IMR-90 (cell line): Measurements from ENCODE around the gene CYB5R2. TPM values are rescaled to one million over a fixed set of nuclear protein-coding genes. Genes with fewer than 3 reads are reported as not detected.

Experiments used
- ATAC-seq: fragments of 200-7000 bp; cut with Tn5 transposase; 2 replicates; pipeline ENCODE4 v1.9.1; 2020; ENCODE audit warnings: low read depth, mild to moderate bottlenecking, moderate library complexity
- BruUV-seq: library from RNA; stranded (reverse); fragments of 400-500 nt; replicated peaks from 2 replicates; lab custom pipeline; 2021; lab: Mats Ljungman, UMichigan
- CTCF ChIA-PET: fragments of 300-600 bp; formaldehyde crosslinking; extraction: SDS; loops from one replicate; lab custom pipeline; 2021; ENCODE audit warnings: antibody characterized with exemption; lab: Yijun Ruan, JAX
- POLR2A ChIA-PET: fragments of 300-600 bp; sonication (Branson Sonifier 250); formaldehyde crosslinking; loops from one replicate; lab custom pipeline; 2022; ENCODE audit warnings: antibody characterized with exemption; ENCODE audit not compliant: unreplicated experiment; lab: Charles Lee
- DNase-seq: peaks from one replicate; pipeline ENCODE4 v3.0.0; 2013
- H2AFZ ChIP-seq: replicated peaks from 2 replicates; pipeline ENCODE3; 2013; ENCODE audit warnings: low read length, mild to moderate bottlenecking; ENCODE audit not compliant: poor library complexity
- H2AK5ac ChIP-seq: 2 replicates; pipeline ENCODE4 v1.6.1; 2013; ENCODE audit warnings: low read depth, low read length, inconsistent platforms
- H2AK9ac ChIP-seq: replicated peaks from 2 replicates; pipeline ENCODE3; 2013; ENCODE audit warnings: mild to moderate bottlenecking, low read depth, low read length, moderate library complexity; ENCODE audit not compliant: poor library complexity
- H2BK120ac ChIP-seq: 2 replicates; pipeline ENCODE4 v1.6.1; 2013; ENCODE audit warnings: low read depth, low read length, inconsistent platforms
- H2BK15ac ChIP-seq: 3 replicates; pipeline ENCODE4 v1.6.1; 2013; ENCODE audit warnings: low read depth, low read length, inconsistent platforms
- H2BK20ac ChIP-seq: 2 replicates; pipeline ENCODE4 v1.6.1; 2013; ENCODE audit warnings: low read depth, mild to moderate bottlenecking, inconsistent platforms, low read length, moderate library complexity
- H2BK5ac ChIP-seq: 2 replicates; pipeline ENCODE4 v1.6.1; 2013; ENCODE audit warnings: mild to moderate bottlenecking, low read depth, low read length, inconsistent platforms; ENCODE audit not compliant: poor library complexity, severe bottlenecking
- H3K14ac ChIP-seq: replicated peaks from 2 replicates; pipeline ENCODE4 v1.6.1; 2013; ENCODE audit warnings: low read depth, low read length, inconsistent platforms
- H3K18ac ChIP-seq: 2 replicates; pipeline ENCODE4 v1.6.1; 2013; ENCODE audit warnings: low read depth, low read length, control low read depth
- H3K23ac ChIP-seq: 2 replicates; pipeline ENCODE4 v1.6.1; 2013; ENCODE audit warnings: low read depth, low read length, inconsistent platforms
- H3K27ac ChIP-seq: 2 replicates; pipeline ENCODE4 v1.5.1; 2013; ENCODE audit warnings: mild to moderate bottlenecking, control low read depth, low read length; ENCODE audit not compliant: insufficient read depth
- H3K27me3 ChIP-seq: 2 replicates; pipeline ENCODE4 v1.6.1; 2013; ENCODE audit warnings: low read length; ENCODE audit not compliant: control insufficient read depth, insufficient read depth
- H3K36me3 ChIP-seq: 2 replicates; pipeline ENCODE4 v1.6.1; 2013; ENCODE audit warnings: low read length, mixed read lengths; ENCODE audit not compliant: control insufficient read depth, insufficient read depth
- H3K4ac ChIP-seq: 2 replicates; pipeline ENCODE4 v1.6.1; 2013; ENCODE audit warnings: low read depth, low read length, inconsistent platforms
- H3K4me1 ChIP-seq: 2 replicates; pipeline ENCODE4 v1.6.1; 2013; ENCODE audit warnings: low read length, mixed read lengths; ENCODE audit not compliant: control insufficient read depth, insufficient read depth
- H3K4me2 ChIP-seq: 2 replicates; pipeline ENCODE4 v1.6.1; 2013; ENCODE audit warnings: low read depth, mild to moderate bottlenecking, control low read depth, low read length, moderate library complexity
- H3K4me3 ChIP-seq: 2 replicates; pipeline ENCODE4 v1.5.1; 2013; ENCODE audit warnings: low read depth, mild to moderate bottlenecking, control low read depth, low read length, moderate library complexity; ENCODE audit not compliant: insufficient read depth
- H3K56ac ChIP-seq: 2 replicates; pipeline ENCODE4 v1.6.1; 2013; ENCODE audit warnings: low read length, inconsistent platforms; ENCODE audit not compliant: insufficient read depth; ENCODE audit errors: extremely low read depth
- H3K79me1 ChIP-seq, 2 experiments: 2 replicates each; pipeline ENCODE4 v1.6.1; 2013; ENCODE audit warnings: low read length in 2 of 2, inconsistent platforms in 1 of 2, low read depth in 1 of 2
- H3K9ac ChIP-seq: 2 replicates; pipeline ENCODE4 v1.6.1; 2013; ENCODE audit warnings: low read depth, low read length, control low read depth
- H3K9me1 ChIP-seq: 2 replicates; pipeline ENCODE4 v1.6.1; 2013; ENCODE audit warnings: low read length, inconsistent platforms; ENCODE audit not compliant: insufficient read depth
- H3K9me3 ChIP-seq: 2 replicates; pipeline ENCODE4 v1.6.1; 2013; ENCODE audit warnings: low read length; ENCODE audit not compliant: control insufficient read depth, insufficient read depth
- H4K20me1 ChIP-seq: 2 replicates; pipeline ENCODE4 v1.6.1; 2013; ENCODE audit warnings: low read length, inconsistent platforms; ENCODE audit not compliant: insufficient read depth
- H4K5ac ChIP-seq: 2 replicates; pipeline ENCODE4 v1.6.1; 2013; ENCODE audit warnings: mild to moderate bottlenecking, low read depth, low read length, control low read depth
- H4K8ac ChIP-seq, 2 experiments: 2 replicates each; pipeline ENCODE4 v1.6.1; 2013; ENCODE audit warnings: low read depth in 2 of 2, low read length in 2 of 2, control low read depth in 1 of 2, inconsistent platforms in 1 of 2
- H4K91ac ChIP-seq: 2 replicates; pipeline ENCODE4 v1.6.1; 2013; ENCODE audit warnings: low read depth, low read length, inconsistent platforms; ENCODE audit not compliant: insufficient read depth
- CTCF ChIP-seq: conservative IDR thresholded peaks from 2 replicates; pipeline ENCODE4 v1.5.1; 2012; ENCODE audit warnings: mild to moderate bottlenecking, low read depth, low read length, improper control_type of control experiment
- FOS ChIP-seq: fragments of 150-350 bp; IDR thresholded peaks from 2 replicates; pipeline ENCODE4 v1.6.1; 2016; ENCODE audit warnings: low read depth, low read length
- NFE2L2 ChIP-seq: fragments of 150-350 bp; IDR thresholded peaks from 2 replicates; pipeline ENCODE4 v1.6.1; 2016; ENCODE audit warnings: low read depth, mild to moderate bottlenecking, low read length
- RAD21 ChIP-seq: IDR thresholded peaks from 2 replicates; pipeline ENCODE4 v1.6.1; 2012; ENCODE audit warnings: low read length, improper control_type of control experiment
- RCOR1 ChIP-seq: IDR thresholded peaks from 2 replicates; pipeline ENCODE4 v1.6.1; 2012; ENCODE audit warnings: mild to moderate bottlenecking, low read length, improper control_type of control experiment; ENCODE audit not compliant: insufficient replicate concordance
- SMC3 ChIP-seq: fragments of 150-350 bp; IDR thresholded peaks from 2 replicates; pipeline ENCODE4 v1.6.1; 2016; ENCODE audit warnings: low read depth, mild to moderate bottlenecking, antibody characterized with exemption, low read length, moderate library complexity
- USF2 ChIP-seq: fragments of 150-350 bp; IDR thresholded peaks from 2 replicates; pipeline ENCODE4 v1.6.1; 2017; ENCODE audit warnings: mild to moderate bottlenecking, antibody characterized with exemption, low read length, low read depth
- WGBS, 2 experiments: methylation state at CpG; one replicate each; pipeline versions ENCODE4 v1.1.5 to v1.1.7; 2013; ENCODE audit warnings: missing lambda C conversion rate in 2 of 2; ENCODE audit not compliant: insufficient read length in 1 of 2; ENCODE audit errors: extremely low coverage in 2 of 2; 5-methylcytosine and 5-hydroxymethylcytosine counted together
- dilution Hi-C: fragments of 300-500 bp; cut with HindIII; formaldehyde crosslinking; loops from one replicate; pipeline ENCODE4 v1.14.3; 2018; ENCODE audit warnings: low sequenced_read_pairs; ENCODE audit not compliant: unreplicated experiment
- in situ Hi-C: fragments of 300-500 bp; cut with MboI; formaldehyde crosslinking; loops from 3 replicates; pipeline ENCODE4 v1.14.3; 2019; ENCODE audit warnings: low sequenced_read_pairs, inconsistent platforms, mixed read lengths
- intact Hi-C: fragments of 100-400 bp; cut with micrococcal nuclease; formaldehyde crosslinking; loops from 2 replicates; pipeline ENCODE4 v1.10.0; 2022
- polyA plus RNA-seq, 3 experiments: library from polyadenylated mRNA; depleted of rRNA; stranded (reverse); fragments of >200 nt; gene quantifications; 2 replicates each; pipeline ENCODE4 v1.2.3, GENCODE V29; 2012; ENCODE audit warnings: low replicate concordance in 1 of 3
- total RNA-seq: library from RNA; depleted of rRNA; stranded (reverse); fragments of >200 nt; gene quantifications from 2 replicates; pipeline ENCODE4 v1.2.3, GENCODE V29; 2012

Gene CYB5R2
- total and polyA plus RNA-seq, 2 of the 4 experiments (the other 2 are of a cell fraction): 4.5 to 4.7 TPM

- H3K36me3 ChIP-seq: no peaks in the 10 kb centered on the region
- CTCF ChIA-PET: interaction anchor here (1.0 kb wide), 1 partner anchor 42 kb away, joined by 3 read pairs; no protein-coding TSS in a partner anchor
Measured at GRCh38 chr11:7635708-7636107, 37.6 kb downstream of the CYB5R2 start.

More at GRCh38 chr11:7635708-7636107, 37.6 kb downstream of the CYB5R2 start:
- dilution Hi-C loops: no loop called here
- H4K91ac ChIP-seq: no peak overlapping the region
- H3K4me3 ChIP-seq: no peak overlapping the region
- no peak overlapping the region for H2BK15ac ChIP-seq
- no peak overlapping the region for H2BK20ac ChIP-seq
- no peak overlapping the region for H3K9ac ChIP-seq
- in situ Hi-C loops: no loop called here
- peaks cover 8% of the 10 kb centered on the region for H3K9me1 ChIP-seq
- no peak overlapping the region for H2AK5ac ChIP-seq
- H4K5ac ChIP-seq: no peak overlapping the region
- no peak overlapping the region for H2AK9ac ChIP-seq
- POLR2A ChIA-PET: no interaction called here
- no peak overlapping the region for H3K4ac ChIP-seq
- H4K20me1 ChIP-seq: no peaks in the 10 kb centered on the region
- no peak overlapping the region for H3K18ac ChIP-seq
- H3K79me1 ChIP-seq: no peaks in the 10 kb centered on the region
- H3K4me1 ChIP-seq: no peaks in the 10 kb centered on the region
- H3K27me3 ChIP-seq: no peaks in the 10 kb centered on the region
- no peak overlapping the region for H3K27ac ChIP-seq
- BruUV-seq: no TSS peak
- H3K14ac ChIP-seq: no peak overlapping the region
- no peak overlapping the region for H2BK120ac ChIP-seq
- ATAC-seq (no peak), DNase-seq (no peak)
- H3K4me2 ChIP-seq: no peak overlapping the region
- no peak overlapping the region for H3K56ac ChIP-seq
- no peak for TF ChIP-seq NFE2L2
- no peak for TF ChIP-seq RCOR1
- TF ChIP-seq RAD21: no peak
- TF ChIP-seq CTCF: no peak
- TF ChIP-seq FOS: no peak
- no peak for TF ChIP-seq USF2
- TF ChIP-seq SMC3: no peak
- no peak overlapping the region for H4K8ac ChIP-seq
- no peaks in the 10 kb centered on the region for H3K9me3 ChIP-seq
- intact Hi-C loops: no loop called here
- no peak overlapping the region for H2BK5ac ChIP-seq
- WGBS, 2 experiments: no CpG with 5 or more reads among the region's 4 CpGs
- H2AFZ ChIP-seq: no peak overlapping the region
- no peak overlapping the region for H3K23ac ChIP-seq
